HFFc6 (cell line): Measurements from ENCODE around the gene GPR3. TPM values are rescaled to one million over a fixed set of nuclear protein-coding genes. Genes with fewer than 3 reads are reported as not detected.

Experiments used
- DNase-seq: peaks from one replicate; pipeline ENCODE4 v3.0.0-alpha.2; 2018
- H3K27ac Mint-ChIP-seq: 2 replicates; pipeline ENCODE4 v1.8.0; 2020; ENCODE audit warnings: mild to moderate bottlenecking, mixed read lengths
- H3K27me3 Mint-ChIP-seq: 2 replicates; pipeline ENCODE4 v1.8.0; 2021; ENCODE audit warnings: mild to moderate bottlenecking, moderate library complexity, mixed read lengths; ENCODE audit not compliant: insufficient read depth
- H3K36me3 Mint-ChIP-seq: 2 replicates; pipeline ENCODE4 v1.8.0; 2021; ENCODE audit warnings: low read depth, mixed read lengths
- H3K4me1 Mint-ChIP-seq: 2 replicates; pipeline ENCODE4 v1.8.0; 2020; ENCODE audit warnings: low read depth, mixed read lengths
- H3K4me3 Mint-ChIP-seq: 2 replicates; pipeline ENCODE4 v1.8.0; 2020; ENCODE audit warnings: mild to moderate bottlenecking, moderate library complexity, mixed read lengths
- H3K9me3 Mint-ChIP-seq: 2 replicates; pipeline ENCODE4 v1.8.0; 2020; ENCODE audit warnings: mild to moderate bottlenecking, mixed read lengths
- CTCF ChIP-seq: fragments of 200-600 bp; sonication (generic); IDR thresholded peaks from 2 replicates; pipeline ENCODE4 v1.5.0; 2021; ENCODE audit warnings: antibody characterized with exemption, mild to moderate bottlenecking
- total RNA-seq, 6 experiments: library from RNA; stranded (reverse); fragmentation: NEBNext Ultra II Directional; extraction: Animal tissue kit (Norgen Biotek cat#: 25700); gene quantifications; 2 replicates in 1 of 6; 3 replicates in 5 of 6; pipeline ENCODE4 v1.2.3, GENCODE V29; 2021

Gene GPR3
- total RNA-seq, 6 experiments from 2014 or later, result 2.3 to 3.3 (median 2.9) TPM

DNA sequence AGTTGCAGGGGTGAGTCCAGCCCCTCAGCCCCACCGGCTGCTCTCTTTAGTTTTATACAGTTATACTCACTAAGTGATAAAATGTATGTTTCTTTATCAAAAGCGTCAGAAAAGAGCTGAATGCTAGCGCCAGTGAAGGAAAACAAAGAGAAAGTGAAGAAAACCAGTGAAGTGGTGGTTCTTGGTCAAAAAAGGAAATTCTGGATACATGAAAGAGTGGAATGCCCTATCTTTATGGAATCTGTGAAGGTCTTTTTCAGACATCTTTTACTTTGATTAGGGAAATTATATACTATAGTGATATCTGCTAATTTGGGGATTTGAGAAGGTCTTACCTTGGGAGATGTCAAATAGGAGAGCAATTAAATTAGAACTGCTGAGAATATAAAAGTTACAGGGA lies 41.3 kb downstream of the GPR3 start:
- Mint-ChIP-seq H3K4me1 (peaks cover 69% of the 10 kb centered on the region), H3K27ac (no peak overlapping the region), H3K9me3 (no peaks in the 10 kb centered on the region), H3K36me3 (no peaks in the 10 kb centered on the region), H3K27me3 (no peaks in the 10 kb centered on the region), H3K4me3 (no peak overlapping the region)
- TF ChIP-seq CTCF, result no peak
- no peak for DNase-seq

GRCh38 chr1:27435566-27436203 lies 43.3 kb downstream of the GPR3 start:
- no peak overlapping the region for H3K4me3 Mint-ChIP-seq
- no peak for TF ChIP-seq CTCF
- no peak overlapping the region; the same call in 1 of the 2 replicates for H3K27ac Mint-ChIP-seq
- no peak for DNase-seq
- H3K27me3 Mint-ChIP-seq, result no peaks in the 10 kb centered on the region
- H3K36me3 Mint-ChIP-seq, result peaks cover 11% of the 10 kb centered on the region; the same call in 1 of the 2 replicates
- H3K9me3 Mint-ChIP-seq, result no peaks in the 10 kb centered on the region
- peaks cover 73% of the 10 kb centered on the region for H3K4me1 Mint-ChIP-seq

DNA sequence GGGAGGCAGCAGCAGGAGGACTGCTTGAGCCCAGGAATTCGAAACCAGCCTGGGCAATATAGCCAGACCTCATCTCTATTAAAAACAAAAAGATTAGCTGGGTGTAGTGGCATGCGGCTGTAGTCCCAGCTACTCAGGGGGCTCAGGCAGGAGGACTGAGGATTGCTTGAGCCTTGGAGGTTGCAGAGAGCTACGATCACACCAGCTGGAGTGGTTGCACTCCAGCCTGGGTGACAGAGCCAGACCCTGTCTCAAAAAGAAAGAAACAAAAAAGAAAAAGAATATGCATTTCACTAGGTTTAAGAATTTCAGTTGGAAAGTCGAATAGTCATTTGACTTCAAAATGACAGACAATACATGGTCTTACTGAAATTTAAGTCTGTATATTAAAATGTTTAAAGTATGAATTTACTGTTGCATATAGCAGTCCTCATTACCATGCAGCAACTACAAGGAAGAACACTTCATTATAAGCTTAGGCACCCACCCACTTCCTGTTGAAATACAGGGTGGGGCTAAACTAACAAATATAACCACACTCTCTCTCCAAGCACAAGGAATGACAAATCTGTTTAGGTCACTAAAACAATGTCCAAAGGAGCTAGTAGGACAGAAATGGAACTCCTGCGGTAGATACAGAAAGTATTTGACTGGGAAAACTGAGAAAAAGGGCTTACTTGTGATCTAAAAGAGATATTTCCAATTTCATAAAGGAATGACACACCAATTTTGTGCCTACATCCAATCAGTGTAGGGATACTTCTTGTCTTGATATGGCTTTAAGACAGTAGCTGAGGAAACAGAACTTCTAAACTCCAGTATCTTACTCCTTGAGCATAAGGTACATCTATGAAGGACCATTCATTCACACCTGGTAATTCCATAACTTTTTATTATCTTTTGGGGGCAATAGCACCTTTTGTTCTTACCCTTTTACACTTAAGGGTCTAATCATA lies 44.1 kb downstream of the GPR3 start:
- no peaks in the 10 kb centered on the region for H3K9me3 Mint-ChIP-seq

GRCh38 chr1:27438621-27439061 lies 46.2 kb downstream of the GPR3 start:
- Mint-ChIP-seq H3K4me1 (peaks cover 55% of the 10 kb centered on the region), H3K36me3 (peaks cover 11% of the 10 kb centered on the region; the same call in 1 of the 2 replicates), H3K4me3 (no peak overlapping the region)

More for the DNA sequence above, 44.1 kb downstream of the GPR3 start:
- H3K4me3 Mint-ChIP-seq, result peak overlapping the region; percentile 51
- no peaks in the 10 kb centered on the region for H3K27me3 Mint-ChIP-seq
- H3K27ac Mint-ChIP-seq, result peak overlapping the region; percentile 84
- TF ChIP-seq CTCF, result no peak
- DNase-seq, result peak; percentile 42
- peaks cover 11% of the 10 kb centered on the region; the same call in 1 of the 2 replicates for H3K36me3 Mint-ChIP-seq
- H3K4me1 Mint-ChIP-seq, result peaks cover 65% of the 10 kb centered on the region

More at GRCh38 chr1:27438621-27439061, 46.2 kb downstream of the GPR3 start:
- Mint-ChIP-seq H3K27ac (peak overlapping the region; percentile 4; the same call in 1 of the 2 replicates), H3K27me3 (no peaks in the 10 kb centered on the region), H3K9me3 (no peaks in the 10 kb centered on the region)
- TF ChIP-seq CTCF, result no peak
- peak; percentile 11 for DNase-seq
